Right ventricle myocardium superior (tissue), 1 donor: ENCODE measurements around the gene SPIN1. TPM values are rescaled to one million over a fixed set of nuclear protein-coding genes. Genes with fewer than 3 reads are reported as not detected.

ENCODE experiments used
- ATAC-seq: fragments of 200-7000 bp; cut with Tn5 transposase; one replicate; pipeline ENCODE4 v1.9.1; 2020; ENCODE audit warnings: mild to moderate bottlenecking; ENCODE audit not compliant: poor library complexity
- DNase-seq: peaks from one replicate; pipeline ENCODE4 v3.0.0-alpha.2; 2020
- intact Hi-C: fragments of 100-400 bp; cut with DNase I; formaldehyde crosslinking; loops from one replicate; pipeline ENCODE4 v1.11.2; 2022
- total RNA-seq: library from RNA; stranded (reverse); fragmentation: NEBNext Ultra II Directional; extraction: Animal tissue kit (Norgen Biotek cat#: 25700); gene quantifications from one replicate; pipeline ENCODE4 v1.2.1, GENCODE V29; 2021
- donor health status: DM: no; HTN: yes; CAD: no; lungs with severe emphysema.

SPIN1 gene
- total RNA-seq, 1 donor from 2014 or later, result 44.9 TPM

- intact Hi-C loops, result no loop called here
- no peak for ATAC-seq
- DNase-seq, result no peak
These were observed 134.1 kb downstream of the SPIN1 start for GRCh38 chr9:88522360-88522759.

- intact Hi-C loops, result no loop called here
- ATAC-seq, result no peak
- no peak for DNase-seq
These were observed 134.8 kb downstream of the SPIN1 start for GRCh38 chr9:88523056-88523455.

GRCh38 chr9:88524911-88525310 lies 136.7 kb downstream of the SPIN1 start:
- no peak for ATAC-seq
- DNase-seq, result no peak
- intact Hi-C loops, result no loop called here

- ATAC-seq, result no peak
- intact Hi-C loops, result no loop called here
These were observed 139.4 kb downstream of the SPIN1 start for GRCh38 chr9:88527618-88528017.

More at GRCh38 chr9:88527618-88528017, 139.4 kb downstream of the SPIN1 start:
- no peak for DNase-seq

Other genes with a start within 250 kb of the SPIN1 start
- gene SPATA31C2, start 250.0 kb upstream of the SPIN1 start, total RNA-seq, result not detected
- gene NXNL2, start 146.7 kb downstream of the SPIN1 start, total RNA-seq, result not detected